GM23338 (cell line): ENCODE data around the gene MAN1A2. TPM values are rescaled to one million over a fixed set of nuclear protein-coding genes. Genes with fewer than 3 reads are reported as not detected.

Source experiments
- ATAC-seq: fragments of 200-7000 bp; cut with Tn5 transposase; 3 replicates; pipeline ENCODE4 v1.9.1; 2020
- DNase-seq: peaks from one replicate; pipeline ENCODE4 v3.0.0-alpha.2; 2015; ENCODE audit warnings: low spot score
- H2AFZ ChIP-seq: fragments of 200-600 bp; sonication (generic); 2 replicates; pipeline ENCODE4 v1.8.0; 2016; ENCODE audit warnings: antibody characterized with exemption, mild to moderate bottlenecking, moderate library complexity
- H3F3A ChIP-seq: fragments of 200-600 bp; sonication (generic); replicated peaks from 2 replicates; pipeline ENCODE4 v1.8.0; 2017; ENCODE audit warnings: antibody characterized with exemption, mixed run types, low read depth
- H3K27ac ChIP-seq: fragments of 200-600 bp; sonication (generic); 2 replicates; pipeline ENCODE4 v1.6.1; 2016; ENCODE audit warnings: low read depth
- H3K27me3 ChIP-seq: fragments of 200-600 bp; sonication (generic); 2 replicates; pipeline ENCODE4 v1.8.0; 2016; ENCODE audit warnings: mild to moderate bottlenecking, mixed run types, moderate library complexity; ENCODE audit not compliant: insufficient read depth
- H3K36me3 ChIP-seq: fragments of 200-600 bp; sonication (generic); 2 replicates; pipeline ENCODE4 v1.8.0; 2016; ENCODE audit warnings: mild to moderate bottlenecking; ENCODE audit not compliant: insufficient read depth
- H3K4me1 ChIP-seq: fragments of 200-600 bp; sonication (generic); 2 replicates; pipeline ENCODE4 v1.8.0; 2016; ENCODE audit warnings: mild to moderate bottlenecking, moderate library complexity; ENCODE audit not compliant: insufficient read depth
- H3K4me2 ChIP-seq: fragments of 200-600 bp; sonication (generic); 2 replicates; pipeline ENCODE4 v1.7.1; 2017; ENCODE audit warnings: mixed run types
- H3K4me3 ChIP-seq: fragments of 200-600 bp; sonication (generic); 2 replicates; pipeline ENCODE4 v1.6.1; 2016; ENCODE audit warnings: mixed run types
- H3K79me2 ChIP-seq: fragments of 200-600 bp; sonication (generic); replicated peaks from 2 replicates; pipeline ENCODE4 v1.8.0; 2017; ENCODE audit warnings: mild to moderate bottlenecking; ENCODE audit not compliant: insufficient read depth
- H3K9me2 ChIP-seq: fragments of 200-600 bp; sonication (generic); 2 replicates; pipeline ENCODE4 v1.8.0; 2017; ENCODE audit not compliant: insufficient read depth
- H4K20me1 ChIP-seq: fragments of 200-600 bp; sonication (generic); replicated peaks from 2 replicates; pipeline ENCODE4 v1.8.0; 2017; ENCODE audit warnings: mild to moderate bottlenecking; ENCODE audit not compliant: insufficient read depth
- H3K27ac Mint-ChIP-seq: 2 replicates; pipeline ENCODE4 v1.8.0; 2020; ENCODE audit warnings: inconsistent platforms, mild to moderate bottlenecking, moderate library complexity, mixed read lengths
- H3K27me3 Mint-ChIP-seq: 3 replicates; pipeline ENCODE4 v1.8.0; 2022; ENCODE audit warnings: low read depth, mild to moderate bottlenecking, moderate library complexity, mixed read lengths, inconsistent platforms; ENCODE audit not compliant: insufficient read depth, poor library complexity
- H3K36me3 Mint-ChIP-seq: 3 replicates; pipeline ENCODE4 v1.8.0; 2021; ENCODE audit warnings: low read depth, mild to moderate bottlenecking, inconsistent platforms, moderate library complexity, mixed read lengths
- H3K4me1 Mint-ChIP-seq: 3 replicates; pipeline ENCODE4 v1.8.0; 2020; ENCODE audit warnings: mild to moderate bottlenecking, inconsistent platforms, mixed read lengths
- H3K4me3 Mint-ChIP-seq: 3 replicates; pipeline ENCODE4 v1.8.0; 2021; ENCODE audit warnings: moderate library complexity, mild to moderate bottlenecking, inconsistent platforms, mixed read lengths
- H3K9me3 Mint-ChIP-seq: 3 replicates; pipeline ENCODE4 v1.8.0; 2020; ENCODE audit warnings: moderate library complexity, mild to moderate bottlenecking, inconsistent platforms, mixed read lengths
- CREB1 ChIP-seq: fragments of 250-450 bp; sonication (Bioruptor Pico); IDR thresholded peaks from 2 replicates; pipeline ENCODE4 v1.5.0; 2020; ENCODE audit warnings: low read depth, mild to moderate bottlenecking, moderate library complexity
- EZH2 ChIP-seq: fragments of 200-600 bp; sonication (generic); IDR thresholded peaks from one replicate; pipeline ENCODE4 v1.8.0; 2017; ENCODE audit warnings: antibody characterized with exemption, mild to moderate bottlenecking, low read depth; ENCODE audit not compliant: unreplicated experiment
- EZH2phosphoT487 ChIP-seq: fragments of 200-600 bp; sonication (generic); IDR thresholded peaks from one replicate; pipeline ENCODE4 v1.8.1; 2018; ENCODE audit warnings: antibody characterized with exemption; ENCODE audit not compliant: unreplicated experiment
- NANOG ChIP-seq: IDR thresholded peaks from 2 replicates; pipeline ENCODE4 v1.6.1; 2016; ENCODE audit warnings: antibody characterized with exemption, borderline replicate concordance
- POLR2AphosphoS5 ChIP-seq: IDR thresholded peaks from 2 replicates; pipeline ENCODE4 v1.6.1; 2016; ENCODE audit warnings: antibody characterized with exemption, low read depth
- STAT1 ChIP-seq: IDR thresholded peaks from one replicate; pipeline ENCODE4 v1.6.1; 2016; ENCODE audit warnings: antibody characterized with exemption; ENCODE audit not compliant: unreplicated experiment
- ZNF114 ChIP-seq: fragments of 250-450 bp; sonication (Bioruptor Pico); IDR thresholded peaks from 2 replicates; pipeline ENCODE4 v1.5.0; 2020; ENCODE audit warnings: mild to moderate bottlenecking, moderate library complexity
- ZNF331 ChIP-seq: fragments of 250-450 bp; sonication (Bioruptor Pico); IDR thresholded peaks from 2 replicates; pipeline ENCODE4 v1.5.0; 2020; ENCODE audit warnings: low read depth, mild to moderate bottlenecking, moderate library complexity
- ZNF462 ChIP-seq: fragments of 250-450 bp; sonication (Bioruptor Pico); IDR thresholded peaks from 2 replicates; pipeline ENCODE4 v1.5.0; 2020; ENCODE audit warnings: mild to moderate bottlenecking, moderate library complexity
- polyA plus RNA-seq: library from polyadenylated mRNA; unstranded; fragments of >200 nt; fragmentation: Nextera tagmentation; extraction: Ambion mirVana; gene quantifications from 2 replicates; pipeline ENCODE4 v1.2.1, GENCODE V29; 2016
- total RNA-seq: library from RNA; depleted of rRNA; stranded (reverse); fragments of >200 nt; shearing (Covaris generic); gene quantifications from 2 replicates; pipeline ENCODE4 v1.2.3, GENCODE V29; 2014
- TF ChIP-seq, protein P1 (sequence below): IDR thresholded peaks from 2 replicates; pipeline ENCODE4 v1.6.1; 2016; ENCODE audit warnings: antibody characterized with exemption
- TF ChIP-seq, protein P2 (sequence below): IDR thresholded peaks from one replicate; pipeline ENCODE4 v1.6.1; 2018; ENCODE audit warnings: antibody characterized with exemption; ENCODE audit not compliant: unreplicated experiment

MAN1A2 gene
- total and polyA plus RNA-seq, 2 experiments from 2014 or later, result 18.6 to 22.2 TPM

GRCh38 chr1:117366177-117367045 lies 838 bp upstream of the MAN1A2 start:
- H3K4me1 Mint-ChIP-seq, result peaks cover 35% of the 10 kb centered on the region
- peak overlapping the region; percentile 96 for H3K27ac Mint-ChIP-seq
- TF ChIP-seq, protein P1, sequence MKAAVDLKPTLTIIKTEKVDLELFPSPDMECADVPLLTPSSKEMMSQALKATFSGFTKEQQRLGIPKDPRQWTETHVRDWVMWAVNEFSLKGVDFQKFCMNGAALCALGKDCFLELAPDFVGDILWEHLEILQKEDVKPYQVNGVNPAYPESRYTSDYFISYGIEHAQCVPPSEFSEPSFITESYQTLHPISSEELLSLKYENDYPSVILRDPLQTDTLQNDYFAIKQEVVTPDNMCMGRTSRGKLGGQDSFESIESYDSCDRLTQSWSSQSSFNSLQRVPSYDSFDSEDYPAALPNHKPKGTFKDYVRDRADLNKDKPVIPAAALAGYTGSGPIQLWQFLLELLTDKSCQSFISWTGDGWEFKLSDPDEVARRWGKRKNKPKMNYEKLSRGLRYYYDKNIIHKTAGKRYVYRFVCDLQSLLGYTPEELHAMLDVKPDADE, result no peak
- TF ChIP-seq, protein P2, sequence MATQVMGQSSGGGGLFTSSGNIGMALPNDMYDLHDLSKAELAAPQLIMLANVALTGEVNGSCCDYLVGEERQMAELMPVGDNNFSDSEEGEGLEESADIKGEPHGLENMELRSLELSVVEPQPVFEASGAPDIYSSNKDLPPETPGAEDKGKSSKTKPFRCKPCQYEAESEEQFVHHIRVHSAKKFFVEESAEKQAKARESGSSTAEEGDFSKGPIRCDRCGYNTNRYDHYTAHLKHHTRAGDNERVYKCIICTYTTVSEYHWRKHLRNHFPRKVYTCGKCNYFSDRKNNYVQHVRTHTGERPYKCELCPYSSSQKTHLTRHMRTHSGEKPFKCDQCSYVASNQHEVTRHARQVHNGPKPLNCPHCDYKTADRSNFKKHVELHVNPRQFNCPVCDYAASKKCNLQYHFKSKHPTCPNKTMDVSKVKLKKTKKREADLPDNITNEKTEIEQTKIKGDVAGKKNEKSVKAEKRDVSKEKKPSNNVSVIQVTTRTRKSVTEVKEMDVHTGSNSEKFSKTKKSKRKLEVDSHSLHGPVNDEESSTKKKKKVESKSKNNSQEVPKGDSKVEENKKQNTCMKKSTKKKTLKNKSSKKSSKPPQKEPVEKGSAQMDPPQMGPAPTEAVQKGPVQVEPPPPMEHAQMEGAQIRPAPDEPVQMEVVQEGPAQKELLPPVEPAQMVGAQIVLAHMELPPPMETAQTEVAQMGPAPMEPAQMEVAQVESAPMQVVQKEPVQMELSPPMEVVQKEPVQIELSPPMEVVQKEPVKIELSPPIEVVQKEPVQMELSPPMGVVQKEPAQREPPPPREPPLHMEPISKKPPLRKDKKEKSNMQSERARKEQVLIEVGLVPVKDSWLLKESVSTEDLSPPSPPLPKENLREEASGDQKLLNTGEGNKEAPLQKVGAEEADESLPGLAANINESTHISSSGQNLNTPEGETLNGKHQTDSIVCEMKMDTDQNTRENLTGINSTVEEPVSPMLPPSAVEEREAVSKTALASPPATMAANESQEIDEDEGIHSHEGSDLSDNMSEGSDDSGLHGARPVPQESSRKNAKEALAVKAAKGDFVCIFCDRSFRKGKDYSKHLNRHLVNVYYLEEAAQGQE, result no peak
- TF ChIP-seq CREB1 (CRISPR knock-in tag), result no peak
- TF ChIP-seq ZNF331, result no peak
- TF ChIP-seq EZH2, result no peak
- no peak for TF ChIP-seq NANOG
- no peak for TF ChIP-seq ZNF462 (CRISPR knock-in tag)
- no peak for TF ChIP-seq STAT1
- TF ChIP-seq ZNF114 (CRISPR knock-in tag), result no peak
- no peak for TF ChIP-seq EZH2phosphoT487
- no peak for TF ChIP-seq POLR2AphosphoS5
- Histone ChIP-seq H3K27me3 (peaks cover 30% of the 10 kb centered on the region), H3K9me2 (no peaks in the 10 kb centered on the region), H3K36me3 (no peaks in the 10 kb centered on the region), H4K20me1 (no peaks in the 10 kb centered on the region), H3K4me1 (peaks cover 27% of the 10 kb centered on the region), H2AFZ (peak overlapping the region; percentile 58), H3K27ac (no peak overlapping the region), H3K79me2 (peaks cover 34% of the 10 kb centered on the region), H3K4me3 (peak overlapping the region; percentile 80), H3F3A (no peaks in the 10 kb centered on the region), H3K4me2 (peak overlapping the region; percentile 92)
- ATAC-seq (peak; percentile 56), DNase-seq (peak; percentile 74)
- H3K27me3 Mint-ChIP-seq, result peaks cover 7% of the 10 kb centered on the region
- H3K9me3 Mint-ChIP-seq, result no peaks in the 10 kb centered on the region; the same call in 2 of the 3 replicates
- H3K4me3 Mint-ChIP-seq, result peak overlapping the region; percentile 96
- H3K36me3 Mint-ChIP-seq, result no peaks in the 10 kb centered on the region
